Measurements from ENCODE around the gene VAMP8. TPM values are rescaled to one million over a fixed set of nuclear protein-coding genes. Genes with fewer than 3 reads are reported as not detected.

VAMP8 gene
- 0.87 and 1.7 TPM in 2 replicates for total RNA-seq

GRCh38 chr2:85577386-85578242 lies at the start of gene VAMP8:
VAMP8 (plus strand) TSS chr2:85577586; CDS start chr2:85577647, 61 bp downstream.

GRCh38 chr2:85538507-85539360 lies 38.7 kb upstream of the VAMP8 start, which contains the start of gene MAT2A:
MAT2A (plus strand) TSS chr2:85539168; CDS start chr2:85539288, 120 bp downstream.

GRCh38 chr2:85561280-85562212 lies 15.8 kb upstream of the VAMP8 start, which contains the start of gene GGCX:
GGCX (minus strand) TSS chr2:85561493; CDS start chr2:85561428, 65 bp downstream.

GRCh38 chr2:85584354-85584856 lies 7.0 kb downstream of the VAMP8 start, which contains the start of gene VAMP5:
VAMP5 (plus strand) TSS chr2:85584431; CDS start chr2:85584491, 60 bp downstream.

GRCh38 chr2:85595301-85596025 lies 18.1 kb downstream of the VAMP8 start, which contains the start of gene RNF181:
RNF181 (plus strand) TSS chr2:85595745; CDS start chr2:85595764, 19 bp downstream.

GRCh38 chr2:85602476-85603234 lies 25.3 kb downstream of the VAMP8 start, which contains the start of gene TMEM150A:
TMEM150A (minus strand) TSS chr2:85602698; CDS start chr2:85601948, 750 bp downstream.

GRCh38 chr2:85611705-85612587 lies 34.6 kb downstream of the VAMP8 start, which contains the start of gene C2orf68:
C2orf68 (minus strand) TSS chr2:85612066; CDS start chr2:85611984, 82 bp downstream.

Other genes starting within 250 kb of the VAMP8 start
- gene TGOLN2, start 249.6 kb upstream of the VAMP8 start, total RNA-seq, result 138 and 147 TPM in 2 replicates
- gene RETSAT, start 223.1 kb upstream of the VAMP8 start, total RNA-seq, result 52.8 TPM in 2 replicates
- gene ELMOD3, start 222.8 kb upstream of the VAMP8 start, total RNA-seq, result 14.7 and 14.8 TPM in 2 replicates
- gene CAPG, start 167.2 kb upstream of the VAMP8 start, total RNA-seq, result 23.6 and 29.1 TPM in 2 replicates
- gene SH2D6, start 158.9 kb upstream of the VAMP8 start, total RNA-seq, result 0.12 and 0.40 TPM in 2 replicates
- 94.7 and 122 TPM in 2 replicates for gene MAT2A, start 38.4 kb upstream of the VAMP8 start, total RNA-seq
- gene GGCX, start 16.1 kb upstream of the VAMP8 start, total RNA-seq, result 34.7 and 37.3 TPM in 2 replicates
- gene VAMP5, start 6.8 kb downstream of the VAMP8 start, total RNA-seq, result 42.4 and 71.1 TPM in 2 replicates
- gene RNF181, start 18.2 kb downstream of the VAMP8 start, total RNA-seq, result 201 and 239 TPM in 2 replicates
- 5.9 and 8.1 TPM in 2 replicates for gene TMEM150A, start 25.1 kb downstream of the VAMP8 start, total RNA-seq
- 14.3 and 19.0 TPM in 2 replicates for gene C2orf68, start 34.5 kb downstream of the VAMP8 start, total RNA-seq
- 34.1 and 44.1 TPM in 2 replicates for gene USP39, start 38.6 kb downstream of the VAMP8 start, total RNA-seq
- not detected in 2 replicates for gene SFTPB, start 90.6 kb downstream of the VAMP8 start, total RNA-seq
- not detected in 2 replicates for gene GNLY, start 116.8 kb downstream of the VAMP8 start, total RNA-seq
- gene ATOH8, start 176.4 kb downstream of the VAMP8 start, total RNA-seq, result 66.5 and 80.3 TPM in 2 replicates